Activated T-helper 1 cell treated with anti-CD3 and anti-CD28 coated beads, Interleukin-2, amount 50 U/mL, for 16 hours (primary cell): ENCODE measurements around the gene CR1.
"Not testable (repeated sequence)": the region's sequence is repeated elsewhere in the genome, so short reads cannot be mapped to it uniquely, and the experiment has no call there.

Experiments used
- DNase-seq, 2 donors: peaks; one replicate each; pipeline ENCODE4 v3.0.0-alpha.2; 2020; ENCODE audit warnings: low read depth in 1 of 2, low spot score in 1 of 2

CR1 gene

GRCh38 chr1:207581496-207582153 is 85.7 kb downstream of the CR1 start:
- no peak for DNase-seq

GRCh38 chr1:207589506-207589905 is 93.5 kb downstream of the CR1 start:
- not testable (repeated sequence) for DNase-seq

- DNase-seq: not testable (repeated sequence)
These were observed 95.2 kb downstream of the CR1 start for GRCh38 chr1:207591205-207591604.

- DNase-seq: not testable (repeated sequence)
These were observed 98.1 kb downstream of the CR1 start for GRCh38 chr1:207594095-207594494.

- no peak for DNase-seq
These were observed 107.8 kb downstream of the CR1 start for GRCh38 chr1:207603777-207604176.

- no peak for DNase-seq
These were observed 109.7 kb downstream of the CR1 start for GRCh38 chr1:207605444-207606361.

GRCh38 chr1:207606362-207606755 is 110.4 kb downstream of the CR1 start:
- no peak for DNase-seq

- DNase-seq: no peak
These were observed 116.8 kb downstream of the CR1 start for GRCh38 chr1:207612762-207613161.

GRCh38 chr1:207619871-207620542 is 124.0 kb downstream of the CR1 start:
- no peak for DNase-seq

- no peak for DNase-seq
These were observed 124.6 kb downstream of the CR1 start for GRCh38 chr1:207620543-207620893.

GRCh38 chr1:207625504-207626071 is 129.6 kb downstream of the CR1 start:
- DNase-seq: not testable (repeated sequence)

GRCh38 chr1:207626972-207627337 is 131.0 kb downstream of the CR1 start:
- no peak for DNase-seq

- DNase-seq: no peak
These were observed 131.5 kb downstream of the CR1 start for GRCh38 chr1:207627496-207627895.

- DNase-seq: no peak
These were observed 132.8 kb downstream of the CR1 start for GRCh38 chr1:207628776-207629175.

- no peak for DNase-seq
These were observed 135.2 kb downstream of the CR1 start for GRCh38 chr1:207631137-207631536.

- DNase-seq: no peak
These were observed 137.3 kb downstream of the CR1 start for GRCh38 chr1:207633226-207633625.

- not testable (repeated sequence) for DNase-seq
These were observed 137.8 kb downstream of the CR1 start for GRCh38 chr1:207633699-207634289.

- not testable (repeated sequence) for DNase-seq
These were observed 138.3 kb downstream of the CR1 start for GRCh38 chr1:207634293-207634692.

GRCh38 chr1:207635569-207636186 is 139.7 kb downstream of the CR1 start:
- DNase-seq: not testable (repeated sequence)

GRCh38 chr1:207638487-207639145 is 142.7 kb downstream of the CR1 start:
- DNase-seq: not testable (repeated sequence)
